ENCODE data around the gene KIFC3. TPM values are rescaled to one million over a fixed set of nuclear protein-coding genes. Genes with fewer than 3 reads are reported as not detected.

Gene KIFC3
- total RNA-seq, 8 experiments from 2014 or later = 2.7 to 32.4 (median 8.2) TPM

DNA sequence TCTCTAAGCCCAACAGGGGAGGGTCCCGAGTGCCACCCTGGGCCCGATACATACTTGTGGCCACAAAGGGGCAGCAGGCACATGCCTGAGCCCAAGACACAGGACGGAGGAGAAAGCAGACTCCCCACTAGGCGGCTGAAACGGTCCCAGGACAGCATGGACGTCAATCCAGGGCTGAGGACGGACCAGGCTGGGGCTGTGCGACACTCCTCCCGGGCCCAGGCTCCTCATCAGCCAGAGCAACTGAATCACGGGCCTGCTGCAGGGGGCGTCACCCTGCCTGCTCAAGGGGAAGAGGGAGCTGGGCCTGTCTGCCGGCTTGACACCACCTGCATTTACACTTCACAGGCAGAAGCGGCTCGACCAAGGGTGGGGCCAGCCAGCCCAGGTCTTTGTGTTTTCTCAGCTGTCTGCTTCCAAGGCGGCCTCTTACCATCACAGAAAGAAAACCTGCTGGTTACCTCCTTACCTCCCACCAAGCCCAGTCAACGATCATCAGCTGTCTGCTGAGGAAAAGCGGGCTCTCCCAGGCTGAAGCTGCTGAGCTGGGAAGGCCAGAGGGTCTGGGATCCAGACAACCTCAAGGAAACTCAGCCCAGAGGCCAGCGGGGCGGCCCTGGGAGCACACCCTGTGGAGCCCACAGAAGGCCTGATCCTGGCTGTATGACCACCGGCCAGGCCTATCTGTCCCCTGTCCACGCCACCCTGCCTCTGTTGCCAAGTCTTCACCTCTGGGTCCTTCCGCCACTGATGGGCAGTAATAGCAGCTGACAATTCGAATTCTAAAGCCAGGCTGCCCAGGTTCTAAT is 26.4 kb downstream of the KIFC3 start:
- no peak overlapping the region for H3K4me3 ChIP-seq
- WGBS, 10 experiments = 20 to 100% (median 56%) methylated on average over 1 to 8 of the region's 23 CpGs; no CpG with 5 or more reads in 2 of the 10 experiments
- in situ Hi-C loops (cut with MboI; ENCODE audit: low pct_unique_long_range_greater_than_20kb in 2 of 9, low sequenced_read_pairs in 9 of 9, unreplicated experiment in 9 of 9) = loop anchor here in 3 of 9 experiments (25.0 kb wide), 2 partner anchors 211 to 236 kb away; partner anchors contain the start of genes USB1 (in 1 of the 3) and ZNF319 (in 1 of the 3)
- H3K4me1 ChIP-seq (replicated peaks in 1 of 2) = peaks cover 0 to 8% of the 10 kb centered on the region in 2 donors
- H3K27ac ChIP-seq = no peak overlapping the region
- ATAC-seq (replicated peaks in 6 of 8) = peak; percentile 51 to 98 (median 96)

- 60 to 100% (median 83%) methylated on average over 3 to 5 of the region's 12 CpGs; no CpG with 5 or more reads in 5 of the 10 experiments for WGBS, 10 experiments
- in situ Hi-C loops (cut with MboI; ENCODE audit: low pct_unique_long_range_greater_than_20kb in 2 of 9, low sequenced_read_pairs in 9 of 9, unreplicated experiment in 9 of 9) = loop anchor here in 5 of 9 experiments (25.0 kb wide), 2 partner anchors 213 to 238 kb away; partner anchors contain the start of genes USB1 (in 2 of the 5) and ZNF319 (in 2 of the 5)
- ATAC-seq (replicated peaks in 6 of 8) = no peak
- Histone ChIP-seq H3K27ac (no peak overlapping the region), H3K4me3 (no peak overlapping the region), H3K4me1 (replicated peaks in 1 of 2) (peaks cover 0 to 8% of the 10 kb centered on the region in 2 donors)
These were observed 27.5 kb downstream of the KIFC3 start for GRCh38 chr16:57774705-57775285.

GRCh38 chr16:57773655-57774295 is 28.5 kb downstream of the KIFC3 start:
- 57 to 100% (median 80%) methylated on average over 1 to 7 of the region's 11 CpGs; no CpG with 5 or more reads in 1 of the 10 experiments for WGBS, 10 experiments
- Histone ChIP-seq H3K4me3 (no peak overlapping the region), H3K27ac (no peak overlapping the region), H3K4me1 (replicated peaks in 1 of 2) (peaks cover 0 to 8% of the 10 kb centered on the region in 2 donors)
- in situ Hi-C loops (cut with MboI; ENCODE audit: low pct_unique_long_range_greater_than_20kb in 2 of 9, low sequenced_read_pairs in 9 of 9, unreplicated experiment in 9 of 9) = loop anchor here in 2 of 9 experiments (25.0 kb wide), 2 partner anchors 214 to 239 kb away; partner anchors contain the start of genes USB1 (in 1 of the 2) and ZNF319 (in 1 of the 2)
- peak in 2 of 8 experiments; percentile 15 to 34 for ATAC-seq (replicated peaks in 6 of 8)

GRCh38 chr16:57773019-57773418 is 29.3 kb downstream of the KIFC3 start:
- 17 to 100% methylated on average over 1 of the region's 11 CpGs; no CpG with 5 or more reads in 8 of the 10 experiments for WGBS, 10 experiments
- no peak for ATAC-seq (replicated peaks in 6 of 8)
- H3K27ac ChIP-seq = no peak overlapping the region
- H3K4me3 ChIP-seq = no peak overlapping the region
- H3K4me1 ChIP-seq (replicated peaks in 1 of 2) = peaks cover 0 to 8% of the 10 kb centered on the region in 2 donors
- in situ Hi-C loops (cut with MboI; ENCODE audit: low pct_unique_long_range_greater_than_20kb in 2 of 9, low sequenced_read_pairs in 9 of 9, unreplicated experiment in 9 of 9) = loop anchor here in 2 of 9 experiments (25.0 kb wide), 2 partner anchors 214 to 239 kb away; partner anchors contain the start of genes USB1 (in 1 of the 2) and ZNF319 (in 1 of the 2)

GRCh38 chr16:57771141-57771785 is 31.0 kb downstream of the KIFC3 start:
- H3K4me1 ChIP-seq (replicated peaks in 1 of 2) = peaks cover 0 to 6% of the 10 kb centered on the region in 2 donors
- 84 to 98% (median 91%) methylated on average over 5 to 9 of the region's 26 CpGs; no CpG with 5 or more reads in 6 of the 10 experiments for WGBS, 10 experiments
- no peak overlapping the region for H3K27ac ChIP-seq
- ATAC-seq (replicated peaks in 6 of 8) = no peak
- in situ Hi-C loops (cut with MboI; ENCODE audit: low pct_unique_long_range_greater_than_20kb in 2 of 9, low sequenced_read_pairs in 9 of 9, unreplicated experiment in 9 of 9) = loop anchor here in 2 of 9 experiments (25.0 kb wide), 2 partner anchors 216 to 241 kb away; partner anchors contain the start of genes USB1 (in 1 of the 2) and ZNF319 (in 1 of the 2)
- no peak overlapping the region for H3K4me3 ChIP-seq

GRCh38 chr16:57770361-57770760 is 31.9 kb downstream of the KIFC3 start:
- no peak for ATAC-seq (replicated peaks in 6 of 8)
- Histone ChIP-seq H3K4me1 (replicated peaks in 1 of 2) (peaks cover 0 to under 1% of the 10 kb centered on the region in 2 donors), H3K27ac (no peak overlapping the region), H3K4me3 (no peak overlapping the region)
- in situ Hi-C loops (cut with MboI; ENCODE audit: low pct_unique_long_range_greater_than_20kb in 2 of 9, low sequenced_read_pairs in 9 of 9, unreplicated experiment in 9 of 9) = loop anchor here in 2 of 9 experiments (25.0 kb wide), 2 partner anchors 217 to 242 kb away; partner anchors contain the start of genes USB1 (in 1 of the 2) and ZNF319 (in 1 of the 2)
- 83 to 100% (median 92%) methylated on average over 1 to 8 of the region's 15 CpGs; no CpG with 5 or more reads in 4 of the 10 experiments for WGBS, 10 experiments

GRCh38 chr16:57769541-57770145 is 32.6 kb downstream of the KIFC3 start:
- in situ Hi-C loops (cut with MboI; ENCODE audit: low pct_unique_long_range_greater_than_20kb in 2 of 9, low sequenced_read_pairs in 9 of 9, unreplicated experiment in 9 of 9) = loop anchor here in 2 of 9 experiments (25.0 kb wide), 2 partner anchors 218 to 243 kb away; partner anchors contain the start of genes USB1 (in 1 of the 2) and ZNF319 (in 1 of the 2)
- ATAC-seq (replicated peaks in 6 of 8) = no peak
- Histone ChIP-seq H3K4me3 (no peak overlapping the region), H3K4me1 (replicated peaks in 1 of 2) (peaks cover 0 to 5% of the 10 kb centered on the region in 2 donors), H3K27ac (no peak overlapping the region)
- 80 to 100% (median 91%) methylated on average over 2 of the region's 22 CpGs; no CpG with 5 or more reads in 6 of the 10 experiments for WGBS, 10 experiments

DNA sequence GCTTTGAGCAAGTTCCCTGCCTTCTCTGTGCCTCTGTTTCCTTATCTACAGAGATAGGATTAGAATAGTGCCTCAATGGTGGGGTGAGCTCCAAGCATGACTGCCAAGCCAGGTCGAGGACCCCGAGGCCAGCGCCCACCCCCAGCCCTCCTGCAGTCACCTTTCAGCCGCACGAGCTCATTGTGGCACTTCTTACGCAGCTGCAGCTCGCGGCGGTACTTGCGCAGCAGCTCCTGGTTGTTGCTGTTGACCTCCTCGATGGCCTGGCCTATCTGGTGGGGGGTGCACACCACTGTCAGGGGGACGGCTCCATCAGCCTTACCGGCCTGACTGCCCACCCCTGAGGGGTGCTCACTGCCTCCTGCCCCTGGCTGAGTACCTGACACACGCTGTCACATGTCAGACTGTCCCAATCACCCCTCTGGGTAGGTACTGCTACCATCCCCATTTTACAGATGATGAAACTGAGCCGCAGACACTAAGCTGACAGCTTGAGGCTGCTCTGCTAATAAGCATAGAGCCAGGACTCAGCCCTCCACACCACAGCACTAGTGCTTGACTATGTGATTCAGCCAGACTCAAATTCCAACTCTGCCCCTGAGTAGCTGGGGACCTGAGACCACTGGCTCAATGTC is 35.5 kb downstream of the KIFC3 start:
- Histone ChIP-seq H3K4me1 (replicated peaks in 1 of 2) (peaks cover 8 to 11% of the 10 kb centered on the region in 2 donors), H3K27ac (no peak overlapping the region), H3K4me3 (no peak overlapping the region)
- in situ Hi-C loops (cut with MboI; ENCODE audit: low pct_unique_long_range_greater_than_20kb in 2 of 9, low sequenced_read_pairs in 9 of 9, unreplicated experiment in 9 of 9) = loop anchor here in 2 of 9 experiments (25.0 kb wide), 2 partner anchors 220 to 245 kb away; partner anchors contain the start of genes USB1 (in 1 of the 2) and ZNF319 (in 1 of the 2)
- no peak for ATAC-seq (replicated peaks in 6 of 8)
- whole genome bisulfite sequencing, 10 experiments = 88 to 100% (median 90%) methylated on average over 1 to 6 of the region's 15 CpGs; no CpG with 5 or more reads in 7 of the 10 experiments

DNA sequence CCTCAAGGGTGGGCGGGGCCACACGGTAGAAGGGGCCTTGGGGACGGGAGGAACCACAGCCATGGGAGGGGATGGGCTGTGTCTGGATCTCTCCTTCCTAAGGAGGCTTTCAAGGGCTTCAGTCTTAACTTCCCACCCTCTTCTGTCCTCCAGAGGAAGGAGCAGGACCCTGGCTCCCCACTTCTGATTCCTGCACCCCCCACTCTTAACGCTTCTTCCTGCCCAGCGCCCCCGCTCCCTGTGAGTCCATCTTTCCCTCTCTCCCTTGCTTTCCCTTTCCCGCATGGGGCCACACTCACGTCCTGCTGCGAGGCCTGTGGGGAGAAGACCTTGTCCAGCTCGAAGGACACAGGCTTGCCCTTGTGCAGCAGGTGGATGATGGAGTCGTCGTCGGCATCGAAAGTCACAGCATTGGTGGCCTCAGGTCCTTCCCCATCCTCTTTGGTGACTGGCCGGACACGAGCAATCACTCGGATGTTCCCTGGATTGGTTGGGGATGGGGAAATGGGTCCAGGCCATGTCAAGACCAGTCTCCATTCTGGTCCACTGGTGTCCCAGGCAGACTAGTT is 37.0 kb downstream of the KIFC3 start:
- WGBS, 10 experiments = 20 to 100% (median 91%) methylated on average over 2 to 4 of the region's 17 CpGs; no CpG with 5 or more reads in 6 of the 10 experiments
- no peak for ATAC-seq (replicated peaks in 6 of 8)
- Histone ChIP-seq H3K4me3 (no peak overlapping the region), H3K27ac (peak overlapping the region in 1 of 2 donors; percentile 55), H3K4me1 (replicated peaks in 1 of 2) (peaks cover 8 to 11% of the 10 kb centered on the region in 2 donors)
- in situ Hi-C loops (cut with MboI; ENCODE audit: low pct_unique_long_range_greater_than_20kb in 2 of 9, low sequenced_read_pairs in 9 of 9, unreplicated experiment in 9 of 9) = loop anchor here in 2 of 9 experiments (25.0 kb wide), 2 partner anchors 222 to 247 kb away; partner anchors contain the start of genes USB1 (in 1 of the 2) and ZNF319 (in 1 of the 2)

DNA sequence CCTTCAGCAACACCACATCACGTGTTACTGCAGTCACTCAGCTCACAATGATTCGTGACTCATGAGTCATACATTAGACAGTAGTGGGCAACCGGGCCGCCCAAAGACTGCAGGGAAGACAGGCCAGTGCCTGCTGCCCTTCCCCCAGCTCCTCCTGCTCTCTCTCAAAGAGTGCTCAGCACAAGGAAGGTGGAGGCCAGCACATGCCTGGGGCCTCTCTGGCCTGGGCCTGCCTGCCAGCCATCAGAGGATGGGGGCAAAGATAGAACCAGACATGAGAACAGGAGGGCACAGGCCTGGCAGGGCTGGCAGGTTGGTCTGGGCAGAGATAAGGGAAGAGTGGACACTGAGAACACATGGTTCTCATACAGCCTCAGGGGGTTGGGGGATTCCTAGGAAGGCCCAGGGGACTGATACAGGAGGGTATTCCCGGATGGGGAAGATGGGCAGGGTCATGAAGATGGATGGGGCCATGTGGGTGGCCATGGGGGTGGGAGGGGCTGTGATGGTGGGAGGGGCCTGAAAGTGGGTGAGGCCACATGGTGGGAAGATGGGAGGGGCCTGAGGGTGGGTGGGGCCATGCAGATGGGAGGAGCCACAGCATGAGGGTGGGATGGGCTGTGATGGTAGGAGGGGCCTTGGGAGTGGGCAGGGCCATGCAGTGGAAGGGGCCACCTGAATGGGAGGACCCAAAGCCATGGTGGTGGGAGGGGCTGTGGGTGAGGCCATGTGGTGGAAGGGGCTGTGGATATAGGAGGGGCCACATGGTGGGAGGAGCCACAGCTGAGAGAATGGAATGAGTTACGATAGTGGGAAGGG is 37.7 kb downstream of the KIFC3 start:
- in situ Hi-C loops (cut with MboI; ENCODE audit: low pct_unique_long_range_greater_than_20kb in 2 of 9, low sequenced_read_pairs in 9 of 9, unreplicated experiment in 9 of 9) = loop anchor here in 2 of 9 experiments (25.0 kb wide), 2 partner anchors 223 to 248 kb away; partner anchors contain the start of genes USB1 (in 1 of the 2) and ZNF319 (in 1 of the 2)
- ATAC-seq (replicated peaks in 6 of 8) = peak; percentile 83 to 92 (median 88)
- no peak overlapping the region for H3K4me3 ChIP-seq
- 20 to 57% methylated on average over 1 to 2 of the region's 6 CpGs; no CpG with 5 or more reads in 8 of the 10 experiments for WGBS, 10 experiments
- peaks cover 8 to 11% of the 10 kb centered on the region in 2 donors for H3K4me1 ChIP-seq (replicated peaks in 1 of 2)
- H3K27ac ChIP-seq = peak overlapping the region in 1 of 2 donors; percentile 69

Measured in motor neuron (in vitro differentiated cells).